Activated CD8-positive, alpha-beta memory T cell treated with anti-CD3 and anti-CD28 coated beads for 36 hours (primary cell): Measurements from ENCODE around the gene RAF1. TPM values are rescaled to one million over a fixed set of nuclear protein-coding genes. Genes with fewer than 3 reads are reported as not detected.
"Not testable (repeated sequence)": the region's sequence is repeated elsewhere in the genome, so short reads cannot be mapped to it uniquely, and the experiment has no call there.

ENCODE experiments used
- CTCF ChIA-PET: fragments of 350-600 bp; sonication (Branson Sonifier 250); formaldehyde crosslinking; loops from one replicate; lab custom pipeline; 2021; ENCODE audit warnings: antibody characterized with exemption; lab: Charles Lee
- POLR2A ChIA-PET: fragments of 350-600 bp; sonication (Branson Sonifier 250); formaldehyde crosslinking; loops from one replicate; lab custom pipeline; 2021; ENCODE audit warnings: antibody characterized with exemption; lab: Charles Lee
- total RNA-seq, 2 experiments: library from RNA; stranded (reverse); gene quantifications; one replicate each; pipeline ENCODE4 v1.2.3, GENCODE V29; 2021

Gene RAF1
- total RNA-seq, 2 experiments from 2014 or later, result 79.8 to 80.9 TPM

GRCh38 chr3:12655701-12656100 is 8.2 kb downstream of the RAF1 start:
- CTCF ChIA-PET, result no interaction called here
- POLR2A ChIA-PET, result no interaction called here

DNA sequence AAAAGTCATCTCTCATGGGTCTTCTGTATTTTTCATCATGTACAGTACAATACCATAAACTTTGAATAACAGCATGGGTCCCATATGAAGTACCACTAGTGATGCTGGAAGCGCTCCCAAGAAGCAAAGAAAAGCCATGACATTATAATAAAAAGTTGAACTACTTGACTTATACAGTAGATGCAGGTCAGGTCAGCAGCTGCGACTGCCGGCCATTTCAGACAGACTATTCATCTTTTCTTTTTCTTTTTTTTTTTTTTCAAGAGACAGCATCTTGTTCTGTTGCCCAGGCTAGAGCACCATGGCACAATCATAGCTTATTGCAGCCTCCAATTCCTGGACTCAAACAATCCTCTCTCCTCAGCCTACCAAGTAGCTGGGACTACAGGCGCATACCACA is 10.2 kb downstream of the RAF1 start:
- ChIA-PET POLR2A (interaction anchor here (0.6 kb wide), 1 partner anchor 36 kb away, joined by 5 read pairs; no protein-coding TSS in a partner anchor), CTCF (no interaction called here)

GRCh38 chr3:12648384-12648959 is 15.4 kb downstream of the RAF1 start:
- POLR2A ChIA-PET, result no interaction called here

GRCh38 chr3:12644331-12644937 is 19.5 kb downstream of the RAF1 start:
- POLR2A ChIA-PET, result no interaction called here
- CTCF ChIA-PET, result no interaction called here

More at GRCh38 chr3:12648384-12648959, 15.4 kb downstream of the RAF1 start:
- CTCF ChIA-PET, result interaction anchor here (0.6 kb wide), 1 partner anchor 35 kb away, joined by 4 read pairs; no protein-coding TSS in a partner anchor

DNA sequence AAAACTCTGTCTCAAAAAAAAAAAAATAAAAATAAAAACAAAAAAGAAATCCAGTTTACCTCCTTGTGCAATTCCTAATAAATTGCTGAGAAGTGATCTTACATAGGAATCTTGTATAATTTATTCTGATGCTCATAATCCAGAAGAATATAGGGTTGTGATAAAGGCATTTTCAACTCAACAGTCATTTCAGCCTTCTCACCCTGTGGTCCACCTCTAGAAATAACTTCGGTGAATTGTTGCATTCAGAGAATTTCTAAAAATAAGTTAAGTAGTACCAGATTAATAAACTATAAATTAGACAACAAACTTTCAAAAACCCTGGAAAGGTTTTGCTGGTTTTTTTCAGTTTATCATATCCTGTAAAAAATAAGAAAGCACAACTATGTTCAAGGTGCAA is 20.2 kb downstream of the RAF1 start:
- POLR2A ChIA-PET, result no interaction called here
- CTCF ChIA-PET, result no interaction called here

DNA sequence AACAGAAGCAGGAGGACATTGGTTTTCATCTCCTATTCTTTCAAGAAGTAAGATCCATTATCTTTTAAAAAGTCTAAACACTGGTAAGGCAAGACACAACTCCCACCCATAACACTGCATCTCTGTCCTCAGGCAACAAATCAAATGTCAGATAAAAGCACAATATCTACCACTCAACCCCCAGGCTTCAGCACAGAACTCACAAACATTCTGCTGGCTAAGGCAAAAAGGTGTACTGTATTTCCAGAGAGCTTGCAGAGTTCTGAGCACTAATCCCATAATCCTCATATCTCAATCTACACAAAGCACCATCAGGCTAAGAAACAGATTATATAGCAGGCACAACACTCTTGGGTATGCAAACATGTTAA is 20.9 kb downstream of the RAF1 start:
- ChIA-PET CTCF (no interaction called here), POLR2A (no interaction called here)

- CTCF ChIA-PET, POLR2A ChIA-PET: not testable (repeated sequence)
Observed at GRCh38 chr3:12640853-12641252, 23.1 kb downstream of the RAF1 start.

DNA sequence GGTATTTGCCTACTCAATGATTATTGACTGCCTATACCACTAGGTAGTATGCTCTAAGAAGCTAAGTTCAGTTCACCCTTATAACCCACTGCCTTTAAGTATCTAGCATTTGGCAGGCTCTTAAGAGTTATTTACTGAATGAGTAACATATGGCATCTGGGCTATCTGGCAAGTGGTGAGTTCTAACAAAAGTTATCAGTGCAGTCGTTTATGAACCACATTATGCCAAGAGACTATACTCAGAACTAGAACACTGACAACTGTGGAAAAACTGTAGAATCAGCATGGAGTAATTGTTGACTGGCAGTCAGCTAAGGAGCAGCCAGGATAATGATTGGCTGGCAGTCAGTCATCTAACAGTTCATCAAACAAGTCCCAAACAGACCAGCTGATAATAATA is 25.8 kb downstream of the RAF1 start:
- CTCF ChIA-PET, result no interaction called here
- POLR2A ChIA-PET, result no interaction called here

DNA sequence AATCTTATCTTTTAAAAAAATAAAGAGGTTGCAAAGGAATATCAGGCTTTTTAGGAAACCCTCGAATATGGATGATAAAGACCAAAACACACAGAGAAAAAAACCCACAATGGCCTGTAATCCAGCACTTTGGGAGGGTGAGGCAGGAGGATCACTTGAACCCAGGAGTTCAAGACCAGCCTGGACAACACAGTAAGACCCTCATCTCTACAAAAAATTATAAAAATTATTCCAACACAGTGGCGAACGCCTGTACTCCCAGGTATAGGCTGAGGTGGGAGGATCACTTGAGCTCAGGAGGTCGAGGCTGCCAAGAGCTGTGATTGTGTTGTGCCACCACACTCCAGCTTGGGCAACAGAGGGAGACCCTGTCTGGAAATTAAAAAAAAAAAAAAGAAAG is 30.8 kb downstream of the RAF1 start:
- ChIA-PET CTCF (interaction anchor here (0.7 kb wide), 1 partner anchor 25 kb away, joined by 3 read pairs; no protein-coding TSS in a partner anchor), POLR2A (no interaction called here)

- POLR2A ChIA-PET, result no interaction called here
- CTCF ChIA-PET, result no interaction called here
Observed at GRCh38 chr3:12632523-12632922, 31.4 kb downstream of the RAF1 start.

GRCh38 chr3:12630843-12631242 is 33.1 kb downstream of the RAF1 start:
- CTCF ChIA-PET, result interaction anchor here (1.0 kb wide), 1 partner anchor 19 kb away, joined by 3 read pairs; no protein-coding TSS in a partner anchor
- POLR2A ChIA-PET, result not testable (repeated sequence)

- POLR2A ChIA-PET, result no interaction called here
Observed at GRCh38 chr3:12630292-12630691, 33.6 kb downstream of the RAF1 start.

GRCh38 chr3:12629560-12629959 is 34.4 kb downstream of the RAF1 start:
- CTCF ChIA-PET, result no interaction called here

More at GRCh38 chr3:12630292-12630691, 33.6 kb downstream of the RAF1 start:
- CTCF ChIA-PET, result interaction anchor here (1.0 kb wide), 1 partner anchor 19 kb away, joined by 3 read pairs; no protein-coding TSS in a partner anchor

GRCh38 chr3:12628813-12629212 is 35.1 kb downstream of the RAF1 start:
- CTCF ChIA-PET, result no interaction called here

More at GRCh38 chr3:12629560-12629959, 34.4 kb downstream of the RAF1 start:
- POLR2A ChIA-PET, result no interaction called here

DNA sequence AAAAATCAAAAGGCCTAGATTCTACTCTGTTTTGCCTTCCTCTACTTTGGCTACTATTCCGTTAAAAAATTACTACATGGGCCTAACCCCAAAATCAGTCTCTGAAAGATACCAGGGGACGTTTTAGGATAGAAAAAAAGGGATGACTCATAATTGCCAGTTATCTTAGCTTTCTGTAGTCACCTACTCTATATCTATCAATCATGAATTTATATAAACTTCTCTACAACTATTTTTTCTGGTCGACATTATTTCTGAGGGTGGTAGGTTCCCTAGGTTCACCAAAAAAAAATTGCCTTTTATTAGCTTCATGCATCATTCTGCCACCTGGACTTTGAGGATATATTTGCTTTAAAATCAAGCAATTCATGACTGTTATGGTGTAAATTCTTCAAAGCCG is 36.5 kb downstream of the RAF1 start:
- ChIA-PET POLR2A (no interaction called here), CTCF (interaction anchor here (0.8 kb wide), 1 partner anchor 159 kb away, joined by 3 read pairs; no protein-coding TSS in a partner anchor)

More at GRCh38 chr3:12628813-12629212, 35.1 kb downstream of the RAF1 start:
- POLR2A ChIA-PET, result no interaction called here

DNA sequence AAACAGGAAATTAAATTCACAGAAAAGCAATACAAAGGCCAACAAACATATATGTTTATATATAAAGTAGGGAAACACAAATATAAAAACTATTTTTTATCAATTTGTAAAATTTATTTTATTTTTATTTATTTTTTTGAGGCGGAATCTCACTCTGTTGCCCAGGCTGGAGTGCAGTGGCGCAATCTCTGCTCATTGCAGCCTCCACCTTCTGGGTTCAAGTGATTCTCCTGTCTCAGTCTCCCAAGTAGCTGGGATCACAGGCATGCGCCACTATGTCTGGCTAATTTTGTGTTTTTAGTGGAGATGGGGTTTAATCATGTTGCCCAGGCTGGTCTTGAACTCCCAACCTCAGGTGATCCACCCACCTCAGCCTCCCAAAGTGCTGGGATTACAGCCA is 39.0 kb downstream of the RAF1 start:
- POLR2A ChIA-PET, result not testable (repeated sequence)
- CTCF ChIA-PET, result interaction anchor here (0.9 kb wide), 1 partner anchor 45 kb away, joined by 3 read pairs; no protein-coding TSS in a partner anchor

GRCh38 chr3:12624056-12624455 is 39.9 kb downstream of the RAF1 start:
- POLR2A ChIA-PET, result interaction anchor here (0.7 kb wide), 1 partner anchor 84 kb away, joined by 8 read pairs; no protein-coding TSS in a partner anchor
- CTCF ChIA-PET, result no interaction called here

- CTCF ChIA-PET, result no interaction called here
- POLR2A ChIA-PET, result no interaction called here
Observed at GRCh38 chr3:12622335-12622734, 41.6 kb downstream of the RAF1 start.

GRCh38 chr3:12620729-12621128 is 43.2 kb downstream of the RAF1 start:
- ChIA-PET POLR2A (interaction anchor here (0.7 kb wide), 1 partner anchor 43 kb away, joined by 3 read pairs; the partner anchor contains the start of gene RAF1), CTCF (no interaction called here)

- POLR2A ChIA-PET, result interaction anchor here (0.7 kb wide), 1 partner anchor 44 kb away, joined by 3 read pairs; the partner anchor contains the start of gene RAF1
- CTCF ChIA-PET, result no interaction called here
Observed at GRCh38 chr3:12620305-12620704, 43.6 kb downstream of the RAF1 start.

- POLR2A ChIA-PET, result no interaction called here
Observed at GRCh38 chr3:12618426-12618825, 45.5 kb downstream of the RAF1 start.

More at GRCh38 chr3:12618426-12618825, 45.5 kb downstream of the RAF1 start:
- CTCF ChIA-PET, result no interaction called here
